ENCODE data around the gene INIP.

DNA sequence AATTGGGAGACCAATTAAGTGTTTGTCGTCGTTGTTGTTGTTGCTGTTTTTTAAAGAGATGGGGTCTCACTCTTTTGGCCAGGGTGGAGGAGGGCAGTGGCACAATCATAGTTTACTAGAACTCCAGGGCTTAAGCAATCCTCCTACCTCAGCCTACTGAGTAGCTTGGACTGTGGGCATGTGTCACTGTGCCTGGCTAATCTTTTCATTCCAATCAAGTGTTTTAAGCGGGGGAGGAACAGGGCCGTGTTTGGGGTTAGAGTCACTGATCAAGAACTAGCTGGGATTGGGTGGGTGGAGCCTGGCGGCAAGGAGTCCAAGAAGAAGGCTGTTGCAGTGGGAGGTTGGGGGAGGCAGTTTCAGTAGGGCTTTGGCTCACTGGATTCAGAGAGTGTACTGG, 46.4 kb upstream of the INIP start:
- TF ChIP-seq RAD21 (conservative IDR thresholded peaks at IDR 0.05) (no peak), POLR2AphosphoS5 (IDR thresholded peaks at IDR 0.05) (no peak), EP300 (conservative IDR thresholded peaks at IDR 0.05; ENCODE audit: poor library complexity, severe bottlenecking) (no peak), EZH2 (IDR thresholded peaks at IDR 0.05; ENCODE audit: borderline replicate concordance, insufficient read depth, low read length, poor library complexity, severe bottlenecking) (no peak), SMC3 (conservative IDR thresholded peaks at IDR 0.05; ENCODE audit: poor library complexity) (no peak), TAF1 (IDR thresholded peaks at IDR 0.05; ENCODE audit: low read depth) (no peak), MXI1 (conservative IDR thresholded peaks at IDR 0.05; ENCODE audit: poor library complexity, severe bottlenecking) (no peak)
- TF ChIP-seq, protein P1, sequence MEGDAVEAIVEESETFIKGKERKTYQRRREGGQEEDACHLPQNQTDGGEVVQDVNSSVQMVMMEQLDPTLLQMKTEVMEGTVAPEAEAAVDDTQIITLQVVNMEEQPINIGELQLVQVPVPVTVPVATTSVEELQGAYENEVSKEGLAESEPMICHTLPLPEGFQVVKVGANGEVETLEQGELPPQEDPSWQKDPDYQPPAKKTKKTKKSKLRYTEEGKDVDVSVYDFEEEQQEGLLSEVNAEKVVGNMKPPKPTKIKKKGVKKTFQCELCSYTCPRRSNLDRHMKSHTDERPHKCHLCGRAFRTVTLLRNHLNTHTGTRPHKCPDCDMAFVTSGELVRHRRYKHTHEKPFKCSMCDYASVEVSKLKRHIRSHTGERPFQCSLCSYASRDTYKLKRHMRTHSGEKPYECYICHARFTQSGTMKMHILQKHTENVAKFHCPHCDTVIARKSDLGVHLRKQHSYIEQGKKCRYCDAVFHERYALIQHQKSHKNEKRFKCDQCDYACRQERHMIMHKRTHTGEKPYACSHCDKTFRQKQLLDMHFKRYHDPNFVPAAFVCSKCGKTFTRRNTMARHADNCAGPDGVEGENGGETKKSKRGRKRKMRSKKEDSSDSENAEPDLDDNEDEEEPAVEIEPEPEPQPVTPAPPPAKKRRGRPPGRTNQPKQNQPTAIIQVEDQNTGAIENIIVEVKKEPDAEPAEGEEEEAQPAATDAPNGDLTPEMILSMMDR (IDR thresholded peaks at IDR 0.05; ENCODE audit: poor library complexity, severe bottlenecking) = no peak
- TF ChIP-seq, protein P2, sequence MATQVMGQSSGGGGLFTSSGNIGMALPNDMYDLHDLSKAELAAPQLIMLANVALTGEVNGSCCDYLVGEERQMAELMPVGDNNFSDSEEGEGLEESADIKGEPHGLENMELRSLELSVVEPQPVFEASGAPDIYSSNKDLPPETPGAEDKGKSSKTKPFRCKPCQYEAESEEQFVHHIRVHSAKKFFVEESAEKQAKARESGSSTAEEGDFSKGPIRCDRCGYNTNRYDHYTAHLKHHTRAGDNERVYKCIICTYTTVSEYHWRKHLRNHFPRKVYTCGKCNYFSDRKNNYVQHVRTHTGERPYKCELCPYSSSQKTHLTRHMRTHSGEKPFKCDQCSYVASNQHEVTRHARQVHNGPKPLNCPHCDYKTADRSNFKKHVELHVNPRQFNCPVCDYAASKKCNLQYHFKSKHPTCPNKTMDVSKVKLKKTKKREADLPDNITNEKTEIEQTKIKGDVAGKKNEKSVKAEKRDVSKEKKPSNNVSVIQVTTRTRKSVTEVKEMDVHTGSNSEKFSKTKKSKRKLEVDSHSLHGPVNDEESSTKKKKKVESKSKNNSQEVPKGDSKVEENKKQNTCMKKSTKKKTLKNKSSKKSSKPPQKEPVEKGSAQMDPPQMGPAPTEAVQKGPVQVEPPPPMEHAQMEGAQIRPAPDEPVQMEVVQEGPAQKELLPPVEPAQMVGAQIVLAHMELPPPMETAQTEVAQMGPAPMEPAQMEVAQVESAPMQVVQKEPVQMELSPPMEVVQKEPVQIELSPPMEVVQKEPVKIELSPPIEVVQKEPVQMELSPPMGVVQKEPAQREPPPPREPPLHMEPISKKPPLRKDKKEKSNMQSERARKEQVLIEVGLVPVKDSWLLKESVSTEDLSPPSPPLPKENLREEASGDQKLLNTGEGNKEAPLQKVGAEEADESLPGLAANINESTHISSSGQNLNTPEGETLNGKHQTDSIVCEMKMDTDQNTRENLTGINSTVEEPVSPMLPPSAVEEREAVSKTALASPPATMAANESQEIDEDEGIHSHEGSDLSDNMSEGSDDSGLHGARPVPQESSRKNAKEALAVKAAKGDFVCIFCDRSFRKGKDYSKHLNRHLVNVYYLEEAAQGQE (IDR thresholded peaks at IDR 0.05; ENCODE audit: borderline replicate concordance) = no peak
